HepG2 (cell line): ENCODE data around the gene RPL21. TPM values are rescaled to one million over a fixed set of nuclear protein-coding genes. Genes with fewer than 3 reads are reported as not detected.

ENCODE experiments used
- E2F5 ChIP-seq: sonication (generic); formaldehyde crosslinking; conservative IDR thresholded peaks from 2 replicates; pipeline ENCODE4 v1.4.0; 2020; ENCODE audit warnings: missing genetic modification reagents
- EEA1 ChIP-seq: sonication (generic); formaldehyde crosslinking; IDR thresholded peaks from 2 replicates; pipeline ENCODE4 v1.5.1; 2020; ENCODE audit warnings: mild to moderate bottlenecking, missing genetic modification reagents, borderline replicate concordance
- FOXK2 ChIP-seq: fragments of 450-650 bp; IDR thresholded peaks from 2 replicates; pipeline ENCODE4 v1.6.1; 2016
- GFI1 ChIP-seq: sonication (generic); formaldehyde crosslinking; IDR thresholded peaks from 2 replicates; pipeline ENCODE4 v1.5.0; 2020; ENCODE audit warnings: missing genetic modification reagents, mild to moderate bottlenecking, borderline replicate concordance
- HES4 ChIP-seq: sonication (generic); formaldehyde crosslinking; IDR thresholded peaks from 2 replicates; pipeline ENCODE4 v1.9.0; 2021; ENCODE audit warnings: mild to moderate bottlenecking, missing genetic modification reagents, borderline replicate concordance
- HOXA3 ChIP-seq: sonication (generic); formaldehyde crosslinking; IDR thresholded peaks from 2 replicates; pipeline ENCODE4 v1.5.0; 2020; ENCODE audit warnings: missing genetic modification reagents
- JARID2 ChIP-seq: sonication (generic); formaldehyde crosslinking; IDR thresholded peaks from 2 replicates; pipeline ENCODE4 v1.8.1; 2023; ENCODE audit warnings: missing genetic modification reagents, inconsistent platforms; ENCODE audit not compliant: insufficient replicate concordance
- KDM4B ChIP-seq: sonication (generic); formaldehyde crosslinking; IDR thresholded peaks from 2 replicates; pipeline ENCODE4 v1.4.0; 2020; ENCODE audit warnings: missing genetic modification reagents
- MYC ChIP-seq: sonication (generic); formaldehyde crosslinking; IDR thresholded peaks from 2 replicates; pipeline ENCODE4 v1.9.0; 2021; ENCODE audit warnings: missing genetic modification reagents, borderline replicate concordance
- PCBP2 ChIP-seq: fragments of 200-400 bp; formaldehyde crosslinking; optimal IDR thresholded peaks from 2 replicates; pipeline ENCODE3; 2018; ENCODE audit warnings: low read length, low read depth; ENCODE audit not compliant: poor library complexity, severe bottlenecking
- TARDBP ChIP-seq: sonication (generic); formaldehyde crosslinking; IDR thresholded peaks from 2 replicates; pipeline ENCODE4 v1.8.0; 2022; ENCODE audit warnings: mild to moderate bottlenecking, missing genetic modification reagents
- TMF1 ChIP-seq: sonication (generic); formaldehyde crosslinking; IDR thresholded peaks from 2 replicates; pipeline ENCODE4 v1.8.1; 2022; ENCODE audit warnings: low read depth, missing genetic modification reagents
- TRIM24 ChIP-seq: sonication (generic); formaldehyde crosslinking; IDR thresholded peaks from 2 replicates; pipeline ENCODE4 v1.8.0; 2022; ENCODE audit warnings: mild to moderate bottlenecking, missing genetic modification reagents
- YEATS4 ChIP-seq: sonication (generic); formaldehyde crosslinking; IDR thresholded peaks from 2 replicates; pipeline ENCODE4 v1.4.0; 2020; ENCODE audit warnings: missing genetic modification reagents, borderline replicate concordance
- ZBTB34 ChIP-seq: sonication (generic); formaldehyde crosslinking; IDR thresholded peaks from 2 replicates; pipeline ENCODE4 v1.8.0; 2022; ENCODE audit warnings: mild to moderate bottlenecking, missing genetic modification reagents
- ZFP36L1 ChIP-seq: sonication (generic); formaldehyde crosslinking; IDR thresholded peaks from 2 replicates; pipeline ENCODE4 v1.8.0; 2022; ENCODE audit warnings: mild to moderate bottlenecking, missing genetic modification reagents, moderate library complexity
- ZNF274 ChIP-seq: sonication (generic); formaldehyde crosslinking; IDR thresholded peaks from 2 replicates; pipeline ENCODE4 v1.5.1; 2020; ENCODE audit warnings: mild to moderate bottlenecking, missing genetic modification reagents
- ZNF414 ChIP-seq: sonication (generic); formaldehyde crosslinking; IDR thresholded peaks from 2 replicates; pipeline ENCODE4 v1.5.0; 2020; ENCODE audit warnings: missing genetic modification reagents
- ZNF547 ChIP-seq: sonication (generic); formaldehyde crosslinking; IDR thresholded peaks from 2 replicates; pipeline ENCODE4 v1.5.1; 2020; ENCODE audit warnings: mild to moderate bottlenecking, missing genetic modification reagents
- ZNF564 ChIP-seq: sonication (generic); formaldehyde crosslinking; IDR thresholded peaks from 2 replicates; pipeline ENCODE4 v1.8.1; 2023; ENCODE audit warnings: mild to moderate bottlenecking, missing genetic modification reagents
- ZNF576 ChIP-seq: sonication (generic); formaldehyde crosslinking; IDR thresholded peaks from 2 replicates; pipeline ENCODE4 v1.4.0; 2020; ENCODE audit warnings: mild to moderate bottlenecking, missing genetic modification reagents
- ZNF7 ChIP-seq: IDR thresholded peaks from 2 replicates; pipeline ENCODE4 v1.6.1; 2016; ENCODE audit warnings: missing biosample characterization, missing genetic modification reagents
- ZXDC ChIP-seq: sonication (generic); formaldehyde crosslinking; IDR thresholded peaks from 2 replicates; pipeline ENCODE4 v1.5.0; 2020; ENCODE audit warnings: mild to moderate bottlenecking, missing genetic modification reagents
- polyA plus RNA-seq, 8 experiments: library from polyadenylated mRNA; depleted of rRNA in 3 of 8; stranded (reverse) in 7 of 8; unstranded in 1 of 8; fragments of >200 nt; fragmentation: Illumina TruSeq in 4 of 8; extraction: Trizol in 4 of 8; gene quantifications; 2 replicates each; pipeline versions ENCODE4 v1.2.1 to v1.2.3, GENCODE V29; 2011 to 2016; ENCODE audit warnings: low read depth in 4 of 8, missing spikeins in 1 of 8, mixed read lengths in 1 of 8; ENCODE audit not compliant: insufficient read depth in 1 of 8
- total RNA-seq, 5 experiments: library from RNA; depleted of rRNA; stranded (reverse); fragments of >200 nt; fragmentation: Illumina TruSeq; extraction: Trizol; gene quantifications; 2 replicates each; pipeline ENCODE4 v1.2.3, GENCODE V29; 2016; ENCODE audit warnings: low read depth in 1 of 5

Gene RPL21
- total and polyA plus RNA-seq, 2 of the 13 experiments (the other 11 are each of a cell fraction or from before 2014, with no cell fraction given): 1,234 to 1,261 TPM

- TF ChIP-seq HES4 (peak; percentile 91; the same call in 1 of the 2 replicates), ZNF547 (CRISPR knock-in tag) (peak; percentile 49; the same call in 1 of the 2 replicates), FOXK2 (peak; percentile 46; the same call in 1 of the 2 replicates), HOXA3 (CRISPR knock-in tag) (peak; percentile 100), PCBP2 (no peak), ZNF564 (CRISPR knock-in tag) (peak; percentile 3; the same call in 1 of the 2 replicates), TMF1 (CRISPR knock-in tag) (peak; percentile 1; the same call in 1 of the 2 replicates), ZNF274 (peak; percentile 94), GFI1 (CRISPR knock-in tag) (peak; percentile 65; the same call in 1 of the 2 replicates), ZFP36L1 (CRISPR knock-in tag) (peak; percentile 36; the same call in 1 of the 2 replicates), KDM4B (no peak; the same call in 1 of the 2 replicates), TRIM24 (CRISPR knock-in tag) (no peak), ZBTB34 (CRISPR knock-in tag) (no peak), ZXDC (CRISPR knock-in tag) (no peak), TARDBP (CRISPR knock-in tag) (peak; percentile 78), YEATS4 (peak; percentile 96), EEA1 (CRISPR knock-in tag) (peak; percentile 95), ZNF414 (0 out of 2 replicates have a peak, but pooled peaks have one; percentile 25), JARID2 (CRISPR knock-in tag) (peak; percentile 61), MYC (CRISPR knock-in tag) (peak; percentile 98), ZNF7 (CRISPR knock-in tag) (peak; percentile 12; the same call in 1 of the 2 replicates), ZNF576 (CRISPR knock-in tag) (0 out of 2 replicates have a peak, but pooled peaks have one; percentile 47), E2F5 (CRISPR knock-in tag) (peak; percentile 41; the same call in 1 of the 2 replicates)
These were observed at the start of gene RPL21 (continued) for GRCh38 chr13:27251166-27252091.
